Activated CD8-positive, alpha-beta memory T cell treated with anti-CD3 and anti-CD28 coated beads, Interleukin-2, amount 50 U/mL, for 1 hour (primary cell): ENCODE measurements around the gene C1QTNF12.

Experiments
- DNase-seq: peaks from one replicate; pipeline ENCODE4 v3.0.0-alpha.2; 2020; ENCODE audit errors: extremely low read depth

C1QTNF12 gene

DNA sequence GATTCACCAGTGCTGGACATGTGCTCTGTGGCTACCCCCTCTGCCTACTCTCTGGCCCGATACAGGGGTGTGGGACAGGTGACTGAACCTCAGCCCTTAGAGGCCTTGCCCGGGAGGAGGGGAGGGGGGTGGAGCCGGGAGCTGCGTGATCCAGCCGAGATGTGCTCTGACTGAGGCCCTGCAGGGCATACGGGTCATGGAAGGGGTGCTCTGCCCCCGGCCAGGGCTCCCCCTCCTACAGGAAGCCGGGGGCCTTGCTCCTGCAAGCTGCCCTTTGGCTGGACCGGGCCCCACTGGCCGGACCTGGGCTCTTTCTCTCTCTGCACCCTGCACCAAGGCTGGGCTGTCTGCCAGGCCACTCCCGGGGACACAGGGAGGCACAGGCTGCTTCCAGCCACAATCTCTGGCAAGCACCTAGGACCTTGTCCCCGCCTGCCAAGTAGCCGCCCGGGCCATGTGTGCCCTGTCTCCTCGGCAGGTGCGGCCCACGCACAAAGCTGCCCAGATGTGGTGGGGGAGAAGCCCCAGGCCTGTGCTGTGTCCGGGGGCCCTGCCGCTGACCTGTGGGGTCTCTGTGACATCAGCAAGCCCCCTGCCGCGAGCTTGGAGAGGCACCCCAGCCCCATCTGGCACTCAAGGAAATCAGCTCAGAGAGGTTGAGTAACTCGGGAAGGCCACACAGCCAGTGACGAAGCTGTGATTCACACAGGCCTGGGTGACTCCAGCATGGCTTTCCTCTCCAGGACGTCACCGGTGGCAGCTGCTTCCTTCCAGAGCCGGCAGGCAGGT lies 35.2 kb upstream of the C1QTNF12 start:
- DNase-seq = no peak

- DNase-seq = no peak
Observed at GRCh38 chr1:1280782-1281481, 34.4 kb upstream of the C1QTNF12 start.

DNA sequence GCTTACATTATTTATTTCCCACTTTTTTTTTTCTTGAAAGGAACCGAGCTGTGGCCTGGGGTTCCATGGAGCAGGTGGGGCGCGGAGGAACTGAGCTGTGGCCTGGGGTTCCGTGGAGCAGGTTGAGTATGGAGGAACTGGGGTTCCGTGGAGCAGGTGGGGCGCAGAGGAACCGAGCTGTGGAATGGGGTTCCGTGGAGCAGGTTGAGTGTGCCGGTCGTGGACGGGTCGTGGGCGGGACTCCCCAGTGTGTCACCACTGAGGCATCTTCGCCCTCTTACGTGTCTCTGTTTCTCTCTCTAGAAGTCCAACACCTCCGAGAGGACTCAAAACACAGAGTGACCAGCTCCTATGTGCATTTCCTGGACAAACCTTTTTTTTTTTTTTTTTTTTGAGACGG lies 32.5 kb upstream of the C1QTNF12 start:
- DNase-seq = no peak

GRCh38 chr1:1278620-1279019 lies 32.1 kb upstream of the C1QTNF12 start:
- no peak for DNase-seq

- no peak for DNase-seq
Observed at GRCh38 chr1:1275836-1276235, 29.3 kb upstream of the C1QTNF12 start.

DNA sequence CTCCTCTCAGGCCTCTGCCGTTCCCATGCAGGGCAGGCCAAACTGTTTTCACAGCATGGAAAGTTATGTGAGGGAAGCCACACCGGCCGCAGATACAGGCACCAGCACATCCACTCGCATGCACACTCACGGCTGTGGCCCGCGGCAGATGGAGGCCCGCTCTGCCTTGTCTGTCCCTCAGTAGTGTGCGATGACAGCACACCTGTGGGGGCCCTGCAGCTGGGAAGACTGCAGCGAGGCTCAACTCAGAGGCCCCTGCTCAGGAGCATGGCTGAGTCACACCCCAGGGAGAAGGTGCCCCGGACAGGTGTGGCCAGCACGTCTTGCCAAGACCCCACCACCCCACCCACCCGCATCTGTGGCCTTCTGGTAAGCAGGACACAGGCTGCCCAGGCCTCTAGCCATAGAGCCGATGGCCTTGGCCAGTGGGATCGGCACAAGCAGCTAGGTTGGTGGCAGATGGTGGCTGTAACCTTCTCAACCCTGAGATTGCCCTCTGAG lies 28.5 kb upstream of the C1QTNF12 start:
- DNase-seq = no peak

GRCh38 chr1:1274299-1274930 lies 27.9 kb upstream of the C1QTNF12 start:
- no peak for DNase-seq

- peak; percentile 81 for DNase-seq
Observed at GRCh38 chr1:1273512-1274298, 27.2 kb upstream of the C1QTNF12 start, which contains the start of gene UBE2J2. TSS of gene UBE2J2 (minus strand) at chr1:1273854. CDS start at chr1:1267992, 5,862 bp downstream.

DNA sequence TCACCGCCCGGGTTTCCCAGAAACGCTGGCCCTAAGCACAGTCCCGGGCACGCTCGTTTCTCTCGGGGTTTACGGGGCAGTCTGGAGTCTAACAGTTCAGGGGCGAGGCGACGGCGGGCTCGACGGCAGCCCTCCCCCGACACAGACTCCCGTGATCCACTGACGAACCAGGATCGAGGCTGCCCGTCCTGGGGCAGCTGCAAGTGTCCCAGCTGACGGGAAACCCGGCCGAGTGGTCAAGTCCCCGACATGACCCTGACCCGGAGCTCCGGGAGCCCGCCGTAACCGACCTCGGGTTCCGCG lies 26.6 kb upstream of the C1QTNF12 start:
- no peak for DNase-seq

DNA sequence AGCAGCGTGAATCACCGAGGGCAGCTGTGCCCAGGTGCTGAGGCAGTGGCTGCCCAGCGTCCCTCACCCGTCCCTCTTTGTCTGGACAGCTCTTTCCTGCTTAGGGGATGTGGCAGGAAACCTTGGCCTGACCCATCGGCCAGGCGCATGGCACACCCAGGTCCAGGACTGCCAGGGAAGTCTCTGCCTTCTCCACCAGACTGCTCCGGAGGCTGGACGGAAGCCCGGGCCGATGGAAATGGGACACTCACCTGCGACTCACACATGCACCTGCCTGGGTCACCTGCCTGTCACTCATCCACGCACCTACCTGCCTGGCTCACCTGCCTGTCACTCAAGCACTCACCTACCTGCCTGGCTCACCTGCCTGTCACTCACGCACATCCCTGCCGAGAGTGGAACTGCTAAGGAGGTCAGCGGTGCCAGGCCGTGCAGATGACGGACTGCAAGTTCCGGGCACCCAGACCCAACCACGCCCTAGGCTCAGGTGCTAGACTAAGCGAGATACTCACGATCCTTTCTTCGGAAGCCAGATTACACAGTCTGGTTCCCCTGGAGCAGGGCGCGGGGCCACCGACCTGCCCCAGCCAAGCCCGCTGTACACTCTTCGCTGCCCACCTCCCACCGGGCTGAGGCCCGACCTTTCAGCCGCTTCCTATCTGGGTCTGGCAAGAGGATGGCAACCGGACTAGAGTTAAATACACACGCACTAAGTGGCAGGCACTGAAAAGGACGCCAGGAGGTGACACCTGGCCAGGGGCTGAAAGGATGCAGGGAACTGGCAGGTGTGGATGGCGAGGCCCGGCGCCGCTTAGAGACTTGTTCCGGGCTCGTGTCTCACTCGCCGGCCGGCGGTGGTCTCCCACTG lies 26.1 kb upstream of the C1QTNF12 start:
- DNase-seq = no peak

- no peak for DNase-seq
Observed at GRCh38 chr1:1270813-1271212, 24.3 kb upstream of the C1QTNF12 start.

DNA sequence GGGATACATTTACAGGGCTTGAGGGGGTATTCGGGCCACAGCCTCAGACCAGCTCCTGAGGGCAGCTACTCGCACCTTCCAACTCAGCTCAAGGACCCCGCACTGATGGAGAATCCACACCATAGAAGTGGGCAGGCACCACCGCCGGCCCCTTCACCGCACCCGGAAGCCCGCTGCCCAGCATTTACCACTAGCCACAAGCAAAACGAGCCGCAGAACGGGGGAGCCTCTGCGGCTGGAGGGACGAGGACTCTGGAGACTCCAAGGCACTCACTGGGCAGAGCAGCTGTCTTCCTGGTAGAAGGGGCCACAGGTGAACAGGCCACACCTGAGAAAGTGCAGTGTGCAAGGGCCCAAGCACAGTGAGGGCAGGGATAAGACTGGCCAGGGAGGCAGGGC lies 21.8 kb upstream of the C1QTNF12 start:
- no peak for DNase-seq

DNA sequence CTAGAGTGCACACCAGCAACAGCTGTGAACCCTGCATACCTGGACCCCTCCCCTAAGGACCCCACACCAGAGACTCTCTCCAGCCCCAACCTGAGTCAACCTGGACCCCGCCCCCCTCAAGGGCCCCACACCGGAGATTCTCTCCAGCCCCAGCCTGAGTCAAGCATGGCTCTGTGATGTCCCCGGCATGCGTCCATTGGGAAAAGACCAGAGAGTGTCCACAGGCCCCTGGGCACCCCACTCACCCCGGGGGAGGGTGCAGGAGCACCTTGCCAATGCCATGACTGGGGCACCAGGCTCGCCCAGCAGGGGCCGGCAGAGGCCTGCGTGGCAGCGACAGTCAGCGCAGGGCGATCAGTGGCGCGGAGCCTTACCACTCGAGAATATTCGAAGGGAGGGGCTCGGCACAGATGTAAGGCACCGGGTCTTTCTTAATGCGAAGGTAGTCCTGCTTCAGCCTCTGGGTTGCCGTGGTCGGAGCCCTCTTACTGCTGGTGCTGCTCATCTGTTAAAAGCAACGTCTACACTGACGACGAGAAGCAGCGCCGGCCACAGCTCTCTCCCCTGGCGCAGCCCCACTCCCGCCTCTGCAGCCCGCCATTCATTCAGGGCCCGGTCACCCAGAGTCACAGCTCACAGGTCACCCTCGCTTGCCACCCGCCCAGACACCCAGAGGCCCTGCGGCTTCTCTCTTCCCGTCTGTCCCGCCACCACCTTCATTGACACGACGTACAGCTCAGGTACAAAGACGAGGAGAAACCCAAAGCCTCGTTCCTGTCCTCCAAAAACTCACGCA lies 21.2 kb upstream of the C1QTNF12 start:
- no peak for DNase-seq

- DNase-seq = no peak
Observed at GRCh38 chr1:1264868-1265272, 18.3 kb upstream of the C1QTNF12 start.

GRCh38 chr1:1264026-1264425 lies 17.5 kb upstream of the C1QTNF12 start:
- DNase-seq = no peak

- no peak for DNase-seq
Observed at GRCh38 chr1:1262758-1263157, 16.2 kb upstream of the C1QTNF12 start.

GRCh38 chr1:1262071-1262470 lies 15.5 kb upstream of the C1QTNF12 start:
- DNase-seq = no peak

DNA sequence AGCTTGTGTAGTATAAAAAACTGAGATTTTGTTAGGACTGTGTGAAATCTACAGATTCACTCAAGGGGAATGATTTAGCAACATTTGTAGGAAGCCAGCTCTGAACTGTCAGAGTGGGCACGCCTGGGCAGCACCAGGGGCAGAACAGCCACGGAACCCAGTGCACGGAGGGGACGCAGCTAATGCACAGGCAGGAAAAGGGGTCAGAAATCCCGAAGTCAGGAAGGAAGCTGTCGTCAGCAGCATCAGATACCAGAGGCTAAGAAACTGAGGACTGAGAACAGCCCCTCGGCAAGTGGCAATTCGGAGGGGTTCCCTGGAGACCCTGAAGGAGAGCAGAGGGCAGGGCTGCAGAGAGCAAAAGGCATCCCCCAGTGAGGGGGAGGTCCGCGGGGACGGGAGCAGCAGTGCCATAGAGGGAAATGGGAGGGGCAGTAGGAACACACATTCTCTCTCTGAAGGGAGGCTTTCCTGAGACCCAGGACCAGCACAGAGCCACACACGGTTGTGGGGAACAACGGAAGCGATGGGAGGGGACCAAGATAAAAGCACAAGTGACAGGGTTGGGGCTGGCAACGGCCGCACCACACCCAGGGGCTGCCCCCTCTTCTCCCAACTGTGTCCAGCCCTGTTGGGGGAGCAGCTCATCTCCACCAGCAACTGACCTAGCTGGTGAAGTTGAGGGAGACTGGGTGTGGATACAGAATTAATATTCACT lies 14.5 kb upstream of the C1QTNF12 start:
- no peak for DNase-seq

GRCh38 chr1:1259951-1260600 lies 13.6 kb upstream of the C1QTNF12 start:
- no peak for DNase-seq
